Neuron (in vitro differentiated cells): ENCODE measurements around the gene CLEC10A.

Experiments used
- H2AFZ ChIP-seq: one replicate; pipeline ENCODE4 v1.6.1; 2013; ENCODE audit warnings: low read depth, mild to moderate bottlenecking, inconsistent platforms, low read length, moderate library complexity
- H3K27me3 ChIP-seq: one replicate; pipeline ENCODE4 v1.6.1; 2013; ENCODE audit warnings: low read length; ENCODE audit not compliant: insufficient read depth
- H3K36me3 ChIP-seq: one replicate; pipeline ENCODE4 v1.6.1; 2013; ENCODE audit warnings: low read length; ENCODE audit not compliant: insufficient read depth
- H3K4me1 ChIP-seq: one replicate; pipeline ENCODE4 v1.6.1; 2013; ENCODE audit warnings: low read length; ENCODE audit not compliant: insufficient read depth
- H3K4me3 ChIP-seq: 2 replicates; pipeline ENCODE4 v1.5.1; 2013; ENCODE audit warnings: mild to moderate bottlenecking, low read length, moderate library complexity
- H3K9me3 ChIP-seq: one replicate; pipeline ENCODE4 v1.6.1; 2013; ENCODE audit warnings: low read length

The CLEC10A gene

DNA sequence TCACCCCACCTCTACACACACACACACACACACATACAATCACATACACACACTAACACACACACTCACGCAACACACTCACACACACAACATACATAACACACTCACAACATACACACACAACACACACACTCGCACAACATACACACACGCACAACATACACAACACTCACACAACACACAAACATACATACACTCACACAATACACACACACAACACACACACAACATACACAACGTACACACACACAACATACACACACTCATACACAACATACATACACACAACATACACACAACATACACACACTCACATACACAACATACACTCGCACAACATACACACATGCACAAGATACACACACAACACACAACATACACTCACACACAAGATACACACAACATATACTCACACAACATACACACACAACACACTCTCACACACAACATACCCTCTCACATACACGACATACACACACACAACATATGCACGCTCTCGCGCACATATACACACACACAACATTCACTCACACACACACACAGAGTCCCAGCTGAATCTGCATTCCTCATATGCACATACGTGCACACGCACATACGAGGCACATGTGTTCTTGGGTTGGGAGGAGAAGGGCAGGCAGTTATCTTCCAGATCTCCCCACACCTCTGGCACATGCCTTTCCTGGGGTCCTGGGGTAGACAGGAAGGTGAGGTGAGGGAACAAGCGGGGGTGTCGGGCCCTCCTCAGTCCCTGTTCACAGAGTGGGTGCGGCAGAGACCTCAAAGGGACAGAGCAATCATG is 33.4 kb upstream of the CLEC10A start:
- Histone ChIP-seq H3K27me3 (no peaks in the 10 kb centered on the region), H3K9me3 (no peaks in the 10 kb centered on the region), H2AFZ (no peak overlapping the region), H3K4me1 (peaks cover 11% of the 10 kb centered on the region), H3K36me3 (no peaks in the 10 kb centered on the region), H3K4me3 (no peak overlapping the region)

DNA sequence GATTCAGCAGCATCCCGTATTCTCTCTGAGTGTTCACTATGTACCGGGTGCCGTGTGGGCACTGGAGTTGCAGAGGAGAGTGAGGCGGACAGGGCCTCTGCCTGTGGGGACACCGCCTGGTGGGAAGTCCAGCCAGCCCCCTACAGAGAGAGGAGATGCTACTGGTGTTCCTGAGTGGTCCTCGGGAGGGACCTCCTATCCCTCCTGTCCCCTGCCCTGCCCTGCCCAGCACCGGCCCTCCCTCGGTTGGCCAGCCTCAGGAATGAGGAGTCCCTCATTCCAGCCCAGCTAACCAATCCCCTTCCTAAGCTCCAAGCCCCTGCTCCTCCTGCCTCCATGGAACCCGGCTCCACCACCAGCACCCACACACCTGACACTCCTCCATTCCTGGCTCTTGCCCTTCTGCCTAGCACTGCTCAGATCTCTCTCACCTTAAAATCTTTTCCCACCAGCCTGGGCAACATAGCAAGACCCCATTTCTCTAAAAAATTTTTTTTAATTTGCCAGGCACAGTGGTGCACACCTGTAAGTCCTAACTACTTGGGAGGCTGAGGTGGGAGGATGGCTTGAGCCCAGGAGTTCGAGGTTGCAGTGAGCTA is 32.6 kb upstream of the CLEC10A start:
- Histone ChIP-seq H3K27me3 (no peaks in the 10 kb centered on the region), H3K9me3 (no peaks in the 10 kb centered on the region), H3K4me1 (peaks cover 11% of the 10 kb centered on the region), H3K4me3 (no peak overlapping the region), H2AFZ (no peak overlapping the region), H3K36me3 (no peaks in the 10 kb centered on the region)

DNA sequence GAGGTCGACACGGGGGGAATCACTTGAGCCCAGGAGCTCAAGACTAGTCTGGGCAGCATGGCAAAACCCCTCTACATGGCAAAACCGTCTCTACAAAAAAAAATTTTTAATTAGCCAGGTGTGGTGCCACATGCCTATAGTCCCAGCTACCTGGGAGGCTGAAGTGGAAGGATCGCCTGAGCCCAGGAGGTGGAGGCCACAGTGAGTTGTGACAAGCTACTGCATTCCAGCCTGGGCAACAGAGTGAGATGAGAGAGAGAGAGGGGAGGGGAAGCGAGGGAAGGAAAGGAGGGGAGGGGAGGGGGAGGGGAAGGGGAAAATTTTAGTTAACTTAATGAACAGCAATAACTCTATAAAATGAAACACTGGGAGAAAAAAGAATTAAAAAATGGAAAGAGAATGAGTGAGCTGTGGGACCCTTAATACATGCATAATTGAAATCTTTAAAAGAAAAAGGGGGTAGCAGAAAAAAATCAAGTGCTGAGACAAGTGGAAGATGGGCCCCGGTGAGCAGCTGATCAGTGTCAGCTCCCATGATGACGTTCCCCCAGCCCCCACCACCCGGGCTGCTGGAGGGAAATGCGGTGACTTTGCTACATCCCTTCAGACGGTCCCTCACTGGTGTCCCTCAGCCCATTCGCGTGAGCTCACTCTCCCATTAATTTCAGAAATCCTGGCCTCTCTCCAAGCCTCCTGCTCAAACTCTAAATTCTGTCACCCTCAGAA is 31.9 kb upstream of the CLEC10A start:
- Histone ChIP-seq H3K9me3 (no peaks in the 10 kb centered on the region), H3K4me3 (no peak overlapping the region), H3K27me3 (no peaks in the 10 kb centered on the region)

DNA sequence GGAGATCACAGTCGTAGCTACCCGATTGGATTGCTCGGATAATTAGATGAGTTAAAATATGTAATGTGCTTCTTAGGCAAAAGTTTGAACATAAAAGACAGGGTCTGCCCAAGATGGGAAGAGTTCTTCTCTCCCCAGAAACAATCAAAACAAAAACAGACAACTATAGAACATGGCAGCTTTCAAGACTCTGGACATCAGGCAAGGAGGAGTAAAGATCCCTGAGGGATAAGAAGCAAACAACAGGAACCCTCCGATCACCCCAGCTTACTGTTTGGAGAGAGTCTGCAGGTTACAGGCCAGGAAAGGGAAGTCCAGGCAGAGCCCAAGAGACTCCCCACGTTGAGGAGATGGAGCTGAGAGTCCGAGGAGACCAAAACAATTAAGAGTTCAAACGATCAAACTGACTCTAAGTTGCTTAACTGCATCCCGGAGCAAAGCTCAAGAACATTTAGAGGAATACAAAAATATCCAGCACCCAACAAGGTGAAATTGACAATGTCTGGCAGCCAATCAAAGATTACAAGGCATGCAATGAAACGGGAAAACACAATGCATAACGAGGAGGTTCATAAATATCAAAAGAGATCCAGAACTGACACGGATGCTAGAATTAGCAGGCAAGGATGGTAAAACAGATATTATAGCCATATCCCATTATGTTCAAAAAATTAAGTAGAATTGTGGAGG is 30.7 kb upstream of the CLEC10A start:
- Histone ChIP-seq H2AFZ (no peak overlapping the region), H3K36me3 (no peaks in the 10 kb centered on the region), H3K4me1 (peaks cover 4% of the 10 kb centered on the region), H3K4me3 (no peak overlapping the region), H3K27me3 (no peaks in the 10 kb centered on the region), H3K9me3 (no peaks in the 10 kb centered on the region)

More for the DNA sequence above, 31.9 kb upstream of the CLEC10A start:
- H3K36me3 ChIP-seq, result no peaks in the 10 kb centered on the region
- H2AFZ ChIP-seq, result no peak overlapping the region
- peaks cover 11% of the 10 kb centered on the region for H3K4me1 ChIP-seq

DNA sequence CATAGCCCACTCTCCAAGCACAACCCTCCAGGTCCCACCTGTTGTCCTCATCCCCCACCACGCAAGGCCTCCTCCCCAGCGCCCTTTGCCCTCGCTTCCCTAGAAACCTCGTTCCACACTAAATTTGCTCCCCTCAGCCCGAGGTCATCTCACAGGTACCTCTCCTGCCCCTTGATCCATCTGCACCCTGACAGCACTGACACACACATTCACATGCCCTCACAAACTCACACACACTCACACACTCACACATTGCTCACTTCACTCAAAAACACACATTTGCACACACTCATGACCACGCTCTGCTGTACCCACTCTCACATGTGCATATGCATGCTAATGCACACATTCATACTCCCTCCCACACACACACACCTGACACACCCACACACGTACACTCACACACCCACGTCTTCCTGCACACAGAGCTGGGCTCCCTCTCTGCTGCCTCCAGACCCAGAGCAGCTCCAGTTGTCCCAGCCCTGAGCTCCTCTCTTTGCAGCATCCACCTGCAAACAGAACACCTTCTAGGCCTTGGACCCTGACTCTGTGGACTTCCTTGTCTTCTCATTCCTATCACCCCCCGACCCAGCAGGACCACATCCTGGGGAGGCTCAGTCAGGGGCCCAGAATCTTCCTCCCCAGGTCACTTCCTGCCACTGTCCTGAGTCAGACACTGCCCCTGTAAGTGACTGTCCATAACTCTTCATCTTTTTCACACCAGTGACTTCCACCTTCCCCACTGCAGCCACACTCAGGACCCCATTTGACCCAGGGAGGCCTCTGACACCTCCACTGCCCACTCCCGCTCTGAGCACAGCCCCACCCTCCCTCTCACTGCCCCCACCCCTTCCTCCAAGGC is 29.6 kb upstream of the CLEC10A start:
- Histone ChIP-seq H3K4me1 (no peaks in the 10 kb centered on the region), H3K4me3 (no peak overlapping the region), H2AFZ (no peak overlapping the region), H3K27me3 (no peaks in the 10 kb centered on the region), H3K9me3 (no peaks in the 10 kb centered on the region), H3K36me3 (no peaks in the 10 kb centered on the region)

DNA sequence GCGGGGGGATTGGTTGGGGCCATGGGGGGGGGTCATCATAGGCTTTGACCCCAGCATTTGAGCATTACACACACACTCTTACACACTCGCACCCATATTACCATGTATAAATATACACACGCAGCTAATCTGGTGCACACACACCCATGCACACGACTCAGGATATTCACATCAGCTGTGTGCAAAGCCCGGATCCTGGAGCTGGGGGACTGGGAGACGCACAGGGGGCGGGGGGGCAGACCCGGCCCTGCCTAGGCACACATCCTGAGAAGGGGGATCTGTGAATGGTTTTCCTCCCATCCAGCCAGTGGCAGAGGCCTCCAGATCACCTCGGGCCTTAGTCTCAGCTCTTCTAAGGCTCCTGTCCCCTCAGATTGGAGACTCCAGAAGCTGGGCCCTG is 28.9 kb upstream of the CLEC10A start:
- no peaks in the 10 kb centered on the region for H3K4me1 ChIP-seq
- H3K4me3 ChIP-seq, result no peak overlapping the region
- no peaks in the 10 kb centered on the region for H3K9me3 ChIP-seq
- H3K27me3 ChIP-seq, result no peaks in the 10 kb centered on the region
- no peak overlapping the region for H2AFZ ChIP-seq
- no peaks in the 10 kb centered on the region for H3K36me3 ChIP-seq

DNA sequence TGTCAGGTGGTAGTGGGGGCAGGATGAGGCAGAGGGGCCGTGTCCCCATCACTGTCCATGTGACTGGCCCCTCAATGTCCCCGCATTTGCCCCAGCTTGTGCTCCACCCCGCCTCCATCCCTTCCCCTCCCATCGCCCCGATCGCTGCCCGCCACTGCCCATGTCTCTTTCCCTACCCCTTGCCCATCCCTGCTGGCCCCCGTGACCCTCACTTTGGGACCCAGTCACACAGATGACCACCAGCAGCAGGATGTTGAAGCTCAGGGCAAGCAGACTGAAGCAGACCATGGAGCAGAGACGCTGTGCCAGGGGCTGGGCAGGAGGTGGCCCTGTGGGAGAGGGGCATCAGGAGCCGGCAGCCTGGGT is 28.5 kb upstream of the CLEC10A start:
- Histone ChIP-seq H3K4me3 (no peak overlapping the region), H3K4me1 (no peaks in the 10 kb centered on the region)

DNA sequence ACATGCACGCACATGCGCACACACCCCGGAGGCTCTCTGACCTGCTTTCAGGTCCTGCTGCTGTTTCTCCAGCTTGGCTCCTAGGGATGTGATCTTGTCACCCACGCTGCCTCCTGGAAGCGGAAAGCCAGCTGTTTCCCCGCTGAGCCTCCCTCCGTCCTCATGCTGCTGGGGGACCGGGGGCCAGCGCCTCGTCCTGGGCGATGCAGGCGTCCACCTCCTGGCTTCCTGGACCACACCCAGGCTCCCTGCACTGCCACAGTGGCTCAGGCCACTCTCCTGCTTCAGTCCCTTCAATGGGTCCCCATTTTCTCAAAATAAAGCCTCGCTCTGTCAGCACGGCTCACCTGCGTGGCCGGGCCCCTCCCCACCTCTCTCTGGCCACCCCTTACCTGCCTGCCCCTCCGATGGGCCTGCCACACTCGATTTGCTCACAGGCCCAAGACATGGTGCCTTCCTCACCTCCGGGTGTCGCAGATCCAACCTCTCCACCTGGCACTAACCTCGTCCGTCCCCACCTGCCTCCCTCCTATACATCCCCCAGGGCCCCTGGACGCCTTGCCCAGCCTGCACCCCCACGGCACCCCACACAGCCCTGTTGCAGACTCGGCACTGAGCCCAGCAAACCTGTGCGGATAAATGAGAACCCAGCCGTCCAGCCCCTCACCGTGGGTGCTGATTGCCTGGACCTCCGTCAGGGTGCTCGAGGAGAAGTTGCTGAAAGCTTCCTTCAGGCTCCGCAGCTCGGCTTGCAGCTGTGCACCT is 27.9 kb upstream of the CLEC10A start:
- Histone ChIP-seq H2AFZ (no peak overlapping the region), H3K4me1 (no peaks in the 10 kb centered on the region), H3K4me3 (no peak overlapping the region), H3K9me3 (no peaks in the 10 kb centered on the region), H3K27me3 (peaks cover 2% of the 10 kb centered on the region), H3K36me3 (no peaks in the 10 kb centered on the region)

More for the DNA sequence above, 28.5 kb upstream of the CLEC10A start:
- no peaks in the 10 kb centered on the region for H3K36me3 ChIP-seq
- no peak overlapping the region for H2AFZ ChIP-seq
- no peaks in the 10 kb centered on the region for H3K9me3 ChIP-seq
- H3K27me3 ChIP-seq, result no peaks in the 10 kb centered on the region

DNA sequence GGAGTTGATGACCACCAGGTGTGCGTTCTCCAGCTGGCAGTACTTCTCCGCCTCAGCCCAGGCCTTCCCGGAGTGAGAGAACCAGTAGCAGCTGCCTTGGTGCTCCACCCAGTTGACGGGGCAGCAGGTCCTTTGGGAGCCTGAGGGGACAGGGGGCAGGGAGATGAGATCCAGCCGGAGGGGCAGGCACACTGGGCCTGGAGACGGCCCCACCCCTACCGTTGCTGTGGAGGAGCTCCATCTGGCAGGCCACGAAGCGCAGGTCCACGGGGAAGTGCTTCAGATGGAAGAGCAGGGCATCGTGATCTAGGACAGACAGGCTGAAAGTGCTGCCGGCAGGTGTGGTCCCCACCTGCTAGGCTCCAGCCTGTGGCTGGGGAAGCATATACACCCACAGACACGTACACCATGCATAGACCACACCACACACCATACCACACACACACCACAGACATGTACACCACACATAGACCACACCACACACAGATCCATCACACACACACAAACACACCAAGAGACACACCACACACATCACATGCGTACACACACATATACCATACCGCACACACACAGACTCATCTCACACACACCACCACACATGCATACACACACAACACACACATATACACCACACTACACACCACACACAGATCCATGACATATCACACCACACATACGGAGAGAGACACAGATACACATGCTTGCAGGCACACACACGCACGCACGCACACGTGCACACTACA is 27.1 kb upstream of the CLEC10A start:
- Histone ChIP-seq H3K4me1 (no peaks in the 10 kb centered on the region), H3K4me3 (no peak overlapping the region), H3K36me3 (no peaks in the 10 kb centered on the region), H2AFZ (no peak overlapping the region), H3K27me3 (peaks cover 5% of the 10 kb centered on the region), H3K9me3 (no peaks in the 10 kb centered on the region)

DNA sequence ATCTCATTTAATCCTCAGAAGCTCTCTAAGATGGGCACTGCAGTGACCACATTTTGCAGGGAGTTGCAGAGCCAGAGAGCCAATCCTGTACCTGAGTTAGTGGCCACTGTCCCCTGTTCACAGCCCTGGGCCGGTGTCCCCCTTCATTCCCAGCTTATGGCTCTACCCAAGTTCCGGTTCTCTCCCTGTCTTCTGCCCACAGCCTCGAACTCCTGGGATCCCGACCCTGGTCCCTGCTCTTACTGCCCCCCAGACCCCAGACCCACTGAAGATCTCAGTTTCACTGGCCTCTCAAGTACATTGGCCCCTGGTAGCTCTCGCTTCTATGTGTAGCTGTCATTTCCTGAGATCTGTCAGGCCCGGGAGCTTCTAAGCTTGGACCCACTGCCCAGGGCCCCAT is 22.4 kb upstream of the CLEC10A start:
- no peak overlapping the region for H3K4me3 ChIP-seq
- H3K4me1 ChIP-seq, result no peaks in the 10 kb centered on the region
- no peaks in the 10 kb centered on the region for H3K36me3 ChIP-seq
- H3K9me3 ChIP-seq, result peaks cover 1% of the 10 kb centered on the region
- H2AFZ ChIP-seq, result no peak overlapping the region
- peaks cover 10% of the 10 kb centered on the region for H3K27me3 ChIP-seq

DNA sequence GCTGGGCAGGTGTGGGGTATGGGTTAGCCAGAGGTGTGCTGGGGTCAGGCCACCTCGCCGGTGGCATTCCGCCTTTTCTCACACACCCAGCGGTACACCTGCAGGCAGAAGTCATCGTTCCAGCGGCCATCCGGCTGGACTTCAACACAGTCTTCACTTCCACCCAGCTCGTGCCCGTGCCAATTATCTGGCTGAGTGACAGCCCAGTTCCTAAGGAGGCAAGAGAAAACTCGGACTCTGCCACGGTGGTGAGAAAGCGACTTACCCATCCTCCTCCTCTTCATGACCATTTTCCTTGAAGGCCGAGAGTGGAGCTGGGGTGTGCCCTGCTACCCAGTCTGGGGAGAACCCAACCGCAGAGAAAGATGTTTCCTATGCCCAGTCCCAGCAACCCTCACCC is 21.5 kb upstream of the CLEC10A start:
- H3K9me3 ChIP-seq, result peaks cover 1% of the 10 kb centered on the region

More for the DNA sequence above, 21.5 kb upstream of the CLEC10A start:
- H3K4me1 ChIP-seq, result no peaks in the 10 kb centered on the region
- no peaks in the 10 kb centered on the region for H3K36me3 ChIP-seq
- peaks cover 10% of the 10 kb centered on the region for H3K27me3 ChIP-seq
- no peak overlapping the region for H3K4me3 ChIP-seq
- no peak overlapping the region for H2AFZ ChIP-seq
